NCI-H1436 (cell line): Measurements from ENCODE around the gene PRRG2.

Experiments
- DNase-seq: peaks from one replicate; lab custom pipeline; 2025; lab: John Stamatoyannopoulos, UW

Gene PRRG2

GRCh38 chr19:49557641-49558325, 23.3 kb upstream of the PRRG2 start:
- no peak for DNase-seq

GRCh38 chr19:49558591-49558990, 22.5 kb upstream of the PRRG2 start:
- no peak for DNase-seq

DNA sequence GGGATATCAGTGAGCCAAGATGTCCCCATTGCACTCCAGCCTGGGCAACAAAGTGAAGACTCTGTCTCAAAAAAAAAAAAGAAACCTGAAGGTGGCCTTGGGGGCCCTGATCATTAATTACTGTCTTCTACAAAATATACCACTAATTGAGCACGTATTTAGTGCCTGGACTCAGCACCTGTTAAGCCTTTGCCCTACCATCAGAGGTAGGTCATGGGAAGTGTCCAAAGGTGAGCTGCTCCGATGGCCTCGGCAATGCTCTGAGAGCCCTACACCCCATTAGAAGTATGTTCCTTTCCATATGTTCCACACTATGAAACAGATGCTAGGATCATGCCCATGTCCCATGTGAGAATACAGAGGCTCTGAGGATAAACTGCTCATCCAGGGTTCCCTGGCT, 21.7 kb upstream of the PRRG2 start:
- DNase-seq, result no peak

DNA sequence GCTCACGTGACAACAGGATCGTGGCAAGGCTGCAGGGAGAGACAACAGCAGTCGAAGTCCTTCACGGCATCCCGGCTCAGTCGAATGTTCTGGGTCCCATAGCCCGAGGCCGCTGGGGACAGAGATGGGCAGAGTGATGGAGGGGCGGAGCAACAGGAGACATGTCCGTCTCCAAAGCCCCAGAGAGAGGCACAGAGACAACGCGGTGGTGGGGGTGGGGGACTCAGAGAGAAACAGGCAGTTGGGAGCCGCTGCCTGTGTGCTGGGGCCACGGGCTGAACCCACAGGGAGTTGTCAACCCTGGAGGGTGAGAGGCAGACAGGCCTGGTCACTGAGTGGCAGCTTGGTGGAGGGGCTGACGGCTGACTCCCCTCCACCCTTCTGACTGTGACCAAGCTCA, 21.2 kb upstream of the PRRG2 start:
- DNase-seq, result no peak

DNA sequence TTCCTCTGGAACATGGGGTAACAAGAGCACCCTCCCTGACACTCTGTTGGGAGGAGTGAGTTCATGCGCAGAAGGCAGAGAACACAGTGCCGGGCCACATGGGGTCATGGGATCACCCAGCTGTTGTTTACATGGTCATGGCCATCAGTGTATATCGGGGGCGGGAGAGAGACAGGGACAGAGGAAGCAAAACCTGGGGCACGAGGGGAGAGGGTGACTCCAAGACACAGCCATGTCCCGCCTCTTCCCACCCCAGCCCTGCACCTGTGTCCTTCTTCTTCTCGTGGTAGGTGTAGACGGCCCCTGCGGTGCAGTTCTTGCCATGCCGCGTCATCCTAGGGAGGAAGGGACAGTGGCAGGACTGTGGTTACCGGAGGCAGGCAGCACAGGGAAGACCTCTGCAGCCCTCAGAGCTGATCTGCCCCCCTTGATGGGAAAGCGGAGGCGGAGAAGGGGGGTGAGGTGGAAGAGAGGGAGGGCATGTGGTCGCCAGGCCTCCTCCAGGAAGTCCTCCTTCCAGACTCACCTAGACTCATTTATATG, 20.7 kb upstream of the PRRG2 start:
- DNase-seq, result no peak

- DNase-seq, result no peak
Measured at GRCh38 chr19:49564616-49565045, 16.5 kb upstream of the PRRG2 start.

- DNase-seq, result no peak
Measured at GRCh38 chr19:49565261-49565660, 15.9 kb upstream of the PRRG2 start.

DNA sequence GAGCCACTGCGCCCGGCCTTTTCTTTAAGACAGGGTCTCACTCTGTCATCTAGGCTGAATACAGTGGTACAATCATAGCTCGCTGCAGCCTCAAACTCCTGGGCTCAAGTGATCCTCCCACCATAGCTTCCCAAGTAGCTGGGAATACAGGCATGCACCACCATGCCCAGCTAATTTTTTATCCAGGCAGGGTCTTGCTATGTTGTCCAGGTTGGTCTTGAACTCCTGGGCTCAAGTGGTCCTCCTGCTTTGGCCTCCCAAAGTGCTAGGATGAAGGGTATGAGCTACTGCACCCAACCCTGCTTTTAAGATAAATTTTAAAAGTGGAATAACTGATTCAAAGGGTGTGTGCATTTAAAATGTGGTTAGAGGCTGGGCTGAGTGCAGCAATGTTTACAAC, 14.8 kb upstream of the PRRG2 start:
- DNase-seq, result no peak

DNA sequence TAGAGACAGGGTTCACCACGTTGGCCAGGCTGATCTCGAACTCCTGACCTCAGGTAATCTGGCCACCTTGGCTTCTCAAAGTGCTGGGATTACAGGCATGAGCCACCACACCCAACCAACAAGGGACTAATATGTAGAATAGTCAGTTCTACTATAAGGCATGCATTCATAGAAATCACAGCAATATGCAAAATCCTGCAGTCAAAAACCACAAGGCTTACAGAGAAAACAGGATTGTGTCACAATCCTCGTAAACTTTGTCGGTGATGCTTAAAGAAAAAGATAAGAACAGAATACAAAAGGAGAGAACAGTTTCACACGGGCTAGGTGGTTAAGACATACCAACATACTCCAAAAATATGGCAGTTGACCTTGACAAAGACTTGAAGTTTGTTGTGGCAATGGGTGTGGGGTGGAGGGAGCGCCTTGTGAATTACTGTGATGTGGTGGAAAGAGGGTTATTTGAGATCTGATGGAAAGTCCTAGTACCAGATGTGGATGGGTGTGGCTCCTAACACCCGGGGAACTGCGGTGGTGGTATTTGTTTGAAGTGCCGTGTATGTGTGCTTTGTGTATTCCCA, 13.2 kb upstream of the PRRG2 start:
- DNase-seq, result no peak

GRCh38 chr19:49570138-49570856, 10.8 kb upstream of the PRRG2 start:
- DNase-seq, result peak; percentile 91

DNA sequence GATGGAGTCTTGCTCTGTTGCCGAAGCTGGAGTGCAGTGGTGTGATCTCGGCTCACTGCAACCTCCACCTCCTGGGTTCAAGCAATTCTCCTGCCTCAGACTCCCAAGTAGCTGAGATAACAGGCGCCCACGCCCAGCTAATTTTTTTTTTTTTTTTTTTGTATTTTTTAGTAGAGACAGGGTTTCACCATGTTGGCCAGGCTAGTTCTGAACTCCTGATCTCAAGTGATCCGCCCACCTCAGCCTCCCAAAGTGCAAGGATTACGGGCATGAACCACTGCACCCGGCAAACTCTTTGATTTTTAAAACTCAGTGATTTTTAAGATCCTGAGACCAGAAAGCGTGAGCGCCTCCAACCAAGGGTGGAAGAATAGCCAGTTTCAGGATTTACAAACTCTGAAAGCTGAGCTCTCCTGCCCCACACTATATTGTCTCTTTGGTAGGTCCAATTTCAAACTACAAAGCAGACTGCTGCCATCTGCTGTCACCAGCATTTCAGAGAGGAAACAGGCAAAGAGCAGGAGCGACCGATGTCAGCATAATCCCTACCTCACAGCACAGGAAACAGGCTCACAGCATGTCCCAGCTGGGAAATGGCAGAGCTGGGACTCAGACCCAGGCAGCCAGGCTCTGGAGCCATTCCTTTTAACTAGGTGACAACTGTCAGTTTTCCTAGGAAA, 10.0 kb upstream of the PRRG2 start:
- DNase-seq, result no peak

- DNase-seq, result no peak
Measured at GRCh38 chr19:49573009-49573408, 8.1 kb upstream of the PRRG2 start.

GRCh38 chr19:49573425-49573824, 7.7 kb upstream of the PRRG2 start:
- no peak for DNase-seq

DNA sequence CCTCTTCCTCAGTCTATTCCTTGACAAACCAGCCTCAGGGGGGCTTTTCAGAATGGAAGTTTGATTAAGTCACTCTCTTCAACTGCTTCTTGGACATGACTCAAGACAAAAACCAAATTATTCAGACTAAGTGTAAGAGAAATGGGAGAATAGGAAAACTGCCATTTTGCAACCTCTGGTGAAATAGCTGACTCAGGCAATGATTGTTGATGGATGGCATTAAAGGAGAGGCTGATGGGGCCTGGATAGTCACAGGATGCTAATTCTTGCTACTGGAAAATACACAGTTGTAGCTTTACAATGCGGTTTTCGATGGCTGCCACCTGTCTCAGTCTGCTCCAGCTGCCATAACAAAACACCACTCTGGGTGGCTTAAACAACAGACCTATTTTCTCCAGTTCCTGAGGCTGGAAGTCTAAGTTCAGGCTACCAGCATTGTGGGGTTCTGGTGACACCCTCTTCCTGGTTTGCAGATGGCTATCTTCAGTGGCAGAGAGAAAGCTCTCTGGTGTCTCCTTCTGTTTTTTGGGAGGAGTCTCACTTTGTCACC, 6.8 kb upstream of the PRRG2 start:
- no peak for DNase-seq

DNA sequence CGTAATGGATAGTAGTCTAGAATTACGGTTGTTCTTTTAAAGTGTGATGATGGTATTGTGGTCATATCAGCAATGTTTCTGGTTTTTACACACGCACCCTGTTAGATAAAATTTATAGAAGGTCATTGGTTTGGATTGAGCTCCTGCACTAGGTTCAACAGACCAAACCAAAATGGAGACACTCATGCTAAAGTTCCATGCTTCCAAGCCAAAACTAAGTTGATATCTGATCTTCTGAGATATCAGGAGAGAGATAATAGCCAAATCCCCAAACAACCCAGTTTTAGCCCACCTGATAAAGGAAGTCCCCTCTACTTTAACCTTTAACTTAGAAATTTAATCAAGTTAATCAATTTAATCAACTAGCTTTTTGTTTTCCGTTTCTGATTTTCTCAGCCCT, 1.9 kb upstream of the PRRG2 start:
- DNase-seq, result no peak

GRCh38 chr19:49579947-49580263, 1.2 kb upstream of the PRRG2 start:
- no peak for DNase-seq

DNA sequence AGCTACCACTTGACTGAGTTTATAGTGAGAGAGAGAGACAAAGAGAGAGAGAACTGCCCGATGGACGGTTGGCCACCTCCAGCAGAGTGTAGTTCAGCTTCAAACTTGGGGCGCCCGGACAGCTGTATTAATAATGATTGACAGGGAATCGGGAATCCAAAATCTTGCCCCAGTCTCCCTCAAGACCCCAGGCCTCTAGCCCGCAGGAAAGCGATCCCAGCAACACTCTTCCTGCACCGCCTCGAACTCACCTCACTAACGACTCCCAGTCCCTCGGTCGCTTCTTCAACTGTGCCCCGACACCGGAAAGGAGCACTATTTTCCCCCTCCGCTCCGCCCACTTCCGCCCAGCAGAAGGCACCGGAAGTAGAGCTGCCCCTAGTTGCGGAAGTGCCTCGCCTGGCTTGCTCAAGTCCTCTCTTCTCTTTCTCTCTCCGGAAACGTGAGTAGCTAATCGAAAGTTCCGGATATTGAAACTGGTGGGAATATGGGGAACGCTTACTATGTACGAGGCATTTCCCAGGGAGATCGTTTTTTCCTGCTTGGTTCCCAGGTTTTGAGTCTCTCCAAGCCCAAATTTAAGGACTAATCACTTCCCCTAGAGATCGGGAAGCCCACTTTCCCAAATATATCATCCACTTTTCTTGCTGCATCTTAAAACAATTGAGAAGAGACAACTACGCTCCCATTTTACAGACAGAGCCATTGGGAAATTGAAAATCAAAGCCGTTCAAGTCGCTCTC, 681 bp upstream of the PRRG2 start, which contains the start of gene NOSIP:
Gene NOSIP, minus strand, starts transcription at position 293 of the 743 bp plus-strand sequence. CDS start 19,865 bp downstream, outside the sequence.
- DNase-seq, result peak; percentile 99

- DNase-seq, result no peak
Measured at GRCh38 chr19:49583239-49583638, 2.1 kb downstream of the PRRG2 start.

GRCh38 chr19:49585023-49585422, 3.9 kb downstream of the PRRG2 start:
- DNase-seq, result peak; percentile 62

- DNase-seq, result no peak
Measured at GRCh38 chr19:49587227-49587626, 6.1 kb downstream of the PRRG2 start.

- DNase-seq, result no peak
Measured at GRCh38 chr19:49588365-49589122, 7.4 kb downstream of the PRRG2 start.
